Stimulated activated CD8-positive, alpha-beta memory T cell treated with anti-CD3 and anti-CD28 coated beads, Interleukin-2, amount 100 ng/mL, for 1 hour (primary cell): ENCODE data around the gene DAZAP1.

Experiments used
- DNase-seq, 2 donors: peaks; one replicate each; pipeline ENCODE4 v3.0.0-alpha.2; 2020; ENCODE audit warnings: low read depth in 2 of 2

Gene DAZAP1

GRCh38 chr19:1441677-1442438 lies 34.5 kb downstream of the DAZAP1 start:
- DNase-seq: no peak

DNA sequence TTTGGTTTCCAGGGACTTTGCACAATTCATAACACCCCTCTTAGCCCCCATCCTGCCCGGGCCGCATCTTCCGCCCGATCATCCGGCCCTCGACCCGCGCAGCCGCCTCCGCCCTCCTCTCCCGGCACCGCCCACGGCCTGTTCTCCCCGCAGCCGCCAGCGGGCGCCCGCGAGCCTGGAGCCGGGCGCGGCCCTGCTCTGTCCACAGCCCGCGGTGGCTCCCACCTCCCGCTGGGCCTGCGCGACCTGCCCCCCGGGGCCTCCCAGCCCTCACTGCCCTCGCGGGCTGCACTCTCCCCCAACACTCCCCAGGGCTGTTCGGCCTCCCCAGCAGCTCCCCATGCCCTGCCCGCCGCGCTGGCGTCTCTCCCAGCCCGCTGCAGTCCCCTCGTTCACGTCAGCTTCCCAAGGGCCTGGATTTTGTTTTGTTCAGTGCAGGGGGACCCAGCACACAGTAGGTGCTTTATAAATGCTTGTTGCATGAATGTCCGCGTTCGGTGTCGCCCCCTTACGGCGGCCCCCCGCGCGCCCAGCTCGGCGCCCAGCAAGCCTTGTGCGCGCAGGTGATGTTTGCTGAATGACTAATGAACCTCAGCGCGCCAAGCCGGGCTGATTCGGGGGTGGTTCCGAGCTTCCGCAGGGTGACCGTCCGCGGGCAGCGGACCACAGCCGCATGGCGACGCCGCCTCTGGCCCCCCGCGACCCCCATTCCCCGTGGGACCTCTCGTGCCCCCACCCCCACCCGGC lies 38.0 kb downstream of the DAZAP1 start:
- peak; percentile 57 to 63 for DNase-seq

- no peak for DNase-seq
Measured at GRCh38 chr19:1445932-1446712, 38.7 kb downstream of the DAZAP1 start.

DNA sequence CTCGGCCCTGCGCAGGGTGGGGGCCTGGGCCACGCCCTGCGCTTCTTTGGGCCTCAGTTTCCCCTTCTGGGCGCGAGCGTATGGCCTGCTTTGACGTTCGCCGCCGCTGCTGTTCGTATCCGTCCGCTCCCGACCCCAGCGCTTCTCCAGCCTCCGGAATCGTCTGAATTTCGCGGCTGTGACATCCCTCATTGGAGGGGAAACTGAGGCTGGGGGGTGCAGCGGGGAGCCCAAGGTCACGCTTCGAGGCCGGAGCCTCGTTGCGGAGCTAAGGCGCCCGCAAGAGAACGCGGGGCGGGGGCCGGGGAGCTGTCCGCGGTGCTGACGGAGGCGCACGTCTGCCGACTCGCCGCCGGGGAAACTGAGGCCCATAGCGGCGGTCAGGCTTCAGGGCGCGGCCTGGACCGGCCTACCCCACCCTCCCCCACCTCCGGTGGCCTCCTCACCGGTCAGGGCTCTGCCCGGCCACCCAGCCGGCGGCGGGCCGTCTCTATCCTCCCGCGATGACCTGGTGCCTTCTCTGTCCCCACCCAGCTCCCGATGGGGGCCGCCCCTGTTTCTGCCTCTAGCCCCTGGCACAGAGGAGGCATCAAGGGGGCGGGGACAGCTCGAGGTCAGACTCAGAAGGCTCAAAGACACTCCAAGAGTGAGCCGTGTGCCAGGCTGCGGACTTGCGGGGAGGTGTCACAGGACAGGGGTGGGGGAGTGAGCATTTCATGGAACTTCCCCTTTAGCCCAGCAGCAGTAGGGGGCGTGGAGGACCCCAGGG lies 39.5 kb downstream of the DAZAP1 start:
- no peak for DNase-seq

GRCh38 chr19:1447504-1447903 lies 40.1 kb downstream of the DAZAP1 start:
- DNase-seq: no peak

- no peak for DNase-seq
Measured at GRCh38 chr19:1447944-1448343, 40.6 kb downstream of the DAZAP1 start.

DNA sequence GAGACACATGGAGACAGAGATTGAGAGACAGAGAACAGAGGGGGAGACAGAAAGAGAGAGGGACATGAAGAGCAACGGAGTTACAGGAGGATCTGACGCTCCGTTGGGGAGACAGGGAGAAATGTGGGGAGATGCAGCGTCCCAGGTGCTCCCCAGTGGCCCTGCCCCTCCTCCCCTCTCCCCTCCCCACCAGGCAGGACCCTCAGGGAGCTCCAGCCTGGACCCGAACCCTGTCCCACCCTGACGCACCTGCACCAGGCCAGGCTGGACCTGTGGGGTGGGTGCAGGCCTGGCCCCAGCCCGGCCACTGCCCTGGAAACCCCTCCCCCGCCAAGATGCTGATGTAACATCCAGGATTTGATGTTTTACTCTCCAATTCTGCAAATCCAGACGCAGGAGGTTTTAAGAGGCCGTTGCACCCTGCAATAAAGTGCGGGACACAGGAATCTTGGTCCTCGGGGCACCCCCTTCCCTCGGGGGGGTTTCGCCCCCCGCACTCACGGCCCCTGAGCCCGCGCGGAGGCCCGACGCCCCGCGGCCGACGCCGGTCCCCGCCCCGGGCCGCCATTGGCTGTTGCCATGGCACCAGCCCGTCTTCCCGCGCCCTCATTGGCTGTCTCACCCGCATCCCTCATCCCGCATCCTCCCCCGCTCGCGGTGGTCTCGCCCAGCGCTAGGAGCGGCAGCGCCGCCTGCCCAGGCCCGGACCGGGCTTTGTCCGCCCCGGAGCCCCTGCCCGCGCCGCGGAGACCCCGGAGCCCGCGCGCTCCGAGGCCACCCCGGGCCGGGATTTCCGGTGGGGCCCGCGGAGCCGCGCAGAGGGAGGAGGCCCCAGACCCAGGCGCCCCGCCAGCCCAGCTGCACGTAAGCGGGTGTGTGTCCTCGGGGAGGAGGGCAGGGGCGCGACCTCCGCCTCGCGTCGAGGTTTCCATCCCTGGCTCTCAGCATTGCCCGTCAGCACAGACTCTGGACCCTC lies 42.4 kb downstream of the DAZAP1 start, which contains the start of gene APC2:
TSS of gene APC2 (plus strand) at position 655 of the 976 bp plus-strand sequence. CDS start 2,881 bp downstream, outside the sequence.
- DNase-seq: no peak

GRCh38 chr19:1450735-1451731 lies 43.6 kb downstream of the DAZAP1 start:
- DNase-seq: no peak

DNA sequence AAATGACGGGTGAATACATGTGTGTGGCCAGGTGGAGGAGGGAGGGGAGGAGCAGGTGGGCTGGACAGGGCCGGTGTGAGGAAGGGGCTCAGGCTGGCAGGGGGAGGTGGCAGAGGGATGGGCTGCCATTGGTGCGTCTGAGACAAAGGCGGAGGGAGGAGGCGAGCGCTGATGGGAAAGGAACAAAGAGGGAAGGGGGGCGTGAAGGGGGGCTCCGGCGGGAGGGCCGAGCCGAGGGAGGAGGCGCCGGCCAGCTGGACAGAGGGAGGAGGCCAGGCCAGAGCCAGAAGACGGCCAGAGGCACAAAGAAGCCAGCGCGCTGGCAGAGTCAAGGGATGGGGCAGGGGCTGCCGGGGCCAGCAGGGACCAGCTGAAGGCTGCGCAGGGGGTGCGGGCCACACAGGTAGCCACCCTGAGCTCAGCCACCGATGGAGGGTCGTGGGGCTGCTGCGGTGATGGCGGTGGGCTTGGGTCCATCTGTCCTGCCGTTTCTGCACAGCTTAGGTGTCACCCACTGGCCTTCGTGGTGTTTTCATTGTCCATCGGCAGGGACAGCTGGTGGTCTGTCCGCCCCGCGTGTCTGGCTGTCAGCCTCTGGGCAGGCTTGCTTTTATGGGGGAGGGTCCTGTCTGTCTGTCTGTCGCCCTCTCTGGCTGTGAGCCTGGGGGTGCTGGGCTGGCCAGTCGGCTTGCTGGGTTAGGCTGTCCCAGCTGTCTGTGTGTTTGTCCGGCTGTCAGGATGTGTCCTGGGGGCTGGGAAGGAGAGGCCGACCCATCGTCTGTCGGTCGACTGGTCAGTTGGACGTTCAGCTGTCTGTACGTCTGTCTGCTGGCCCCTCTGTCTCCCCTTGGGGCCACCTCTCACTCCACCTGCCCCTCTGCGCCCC lies 44.8 kb downstream of the DAZAP1 start:
- no peak for DNase-seq

- no peak for DNase-seq
Measured at GRCh38 chr19:1452802-1453524, 45.6 kb downstream of the DAZAP1 start.

GRCh38 chr19:1453525-1454364 lies 46.4 kb downstream of the DAZAP1 start:
- no peak for DNase-seq

DNA sequence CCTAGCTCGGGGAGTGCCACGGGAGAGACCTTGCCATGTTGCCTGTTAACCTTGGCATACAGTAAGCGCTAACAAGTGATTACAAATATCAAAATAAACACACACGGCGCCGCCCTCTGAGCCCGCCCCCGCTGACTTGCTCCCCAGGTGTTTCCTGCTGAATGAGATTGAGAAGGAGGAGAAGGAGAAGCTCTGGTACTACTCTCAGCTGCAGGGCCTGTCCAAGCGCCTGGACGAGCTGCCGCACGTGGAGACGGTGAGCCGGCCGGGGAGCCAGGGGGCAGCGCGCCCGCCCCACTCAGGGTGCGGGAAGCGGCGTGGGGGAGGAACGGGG lies 47.6 kb downstream of the DAZAP1 start:
- no peak for DNase-seq

- no peak for DNase-seq
Measured at GRCh38 chr19:1455336-1456120, 48.1 kb downstream of the DAZAP1 start.

GRCh38 chr19:1456121-1456900 lies 48.9 kb downstream of the DAZAP1 start:
- DNase-seq: no peak
